Measurements from ENCODE around the gene BRCA2.

DNA sequence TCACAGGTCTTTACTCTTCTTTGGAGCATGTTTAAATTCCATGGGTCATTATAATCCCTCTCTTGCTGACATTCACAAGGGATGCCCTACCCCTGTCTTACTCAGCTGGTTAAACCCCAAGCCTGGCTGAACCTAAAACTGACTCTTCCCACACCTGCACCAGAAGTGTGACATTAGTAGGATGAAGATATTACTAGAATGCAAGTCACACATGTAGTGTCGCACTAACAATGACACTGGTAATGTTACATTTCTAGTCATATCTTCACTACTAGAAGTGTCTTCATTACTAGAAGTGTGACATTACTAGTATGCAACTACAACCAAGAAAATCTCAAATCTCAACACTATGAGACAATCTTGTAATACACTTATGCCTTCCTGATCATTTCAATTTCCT is 14.4 kb upstream of the BRCA2 start:
- no peak for TF ChIP-seq EZH2 (IDR thresholded peaks at IDR 0.05; ENCODE audit: insufficient read depth, poor library complexity, severe bottlenecking)
- no peak for TF ChIP-seq EZH2phosphoT487 (IDR thresholded peaks at IDR 0.05; ENCODE audit: insufficient read depth, low read depth)

All from GM23248 (cell line).